IMR-90 (cell line): ENCODE data around the gene POLR1B. TPM values are rescaled to one million over a fixed set of nuclear protein-coding genes. Genes with fewer than 3 reads are reported as not detected.

Experiments
- ATAC-seq: fragments of 200-7000 bp; cut with Tn5 transposase; 2 replicates; pipeline ENCODE4 v1.9.1; 2020; ENCODE audit warnings: low read depth, mild to moderate bottlenecking, moderate library complexity
- BruUV-seq: library from RNA; stranded (reverse); fragments of 400-500 nt; replicated peaks from 2 replicates; lab custom pipeline; 2021; lab: Mats Ljungman, UMichigan
- CTCF ChIA-PET: fragments of 300-600 bp; formaldehyde crosslinking; extraction: SDS; loops from one replicate; lab custom pipeline; 2021; ENCODE audit warnings: antibody characterized with exemption; lab: Yijun Ruan, JAX
- POLR2A ChIA-PET: fragments of 300-600 bp; sonication (Branson Sonifier 250); formaldehyde crosslinking; loops from one replicate; lab custom pipeline; 2022; ENCODE audit warnings: antibody characterized with exemption; ENCODE audit not compliant: unreplicated experiment; lab: Charles Lee
- DNase-seq: peaks from one replicate; pipeline ENCODE4 v3.0.0; 2013
- H2AFZ ChIP-seq: replicated peaks from 2 replicates; pipeline ENCODE3; 2013; ENCODE audit warnings: low read length, mild to moderate bottlenecking; ENCODE audit not compliant: poor library complexity
- H2AK5ac ChIP-seq: 2 replicates; pipeline ENCODE4 v1.6.1; 2013; ENCODE audit warnings: low read depth, low read length, inconsistent platforms
- H2AK9ac ChIP-seq: replicated peaks from 2 replicates; pipeline ENCODE3; 2013; ENCODE audit warnings: mild to moderate bottlenecking, low read depth, low read length, moderate library complexity; ENCODE audit not compliant: poor library complexity
- H2BK120ac ChIP-seq: 2 replicates; pipeline ENCODE4 v1.6.1; 2013; ENCODE audit warnings: low read depth, low read length, inconsistent platforms
- H2BK15ac ChIP-seq: 3 replicates; pipeline ENCODE4 v1.6.1; 2013; ENCODE audit warnings: low read depth, low read length, inconsistent platforms
- H2BK20ac ChIP-seq: 2 replicates; pipeline ENCODE4 v1.6.1; 2013; ENCODE audit warnings: low read depth, mild to moderate bottlenecking, inconsistent platforms, low read length, moderate library complexity
- H2BK5ac ChIP-seq: 2 replicates; pipeline ENCODE4 v1.6.1; 2013; ENCODE audit warnings: mild to moderate bottlenecking, low read depth, low read length, inconsistent platforms; ENCODE audit not compliant: poor library complexity, severe bottlenecking
- H3K14ac ChIP-seq: replicated peaks from 2 replicates; pipeline ENCODE4 v1.6.1; 2013; ENCODE audit warnings: low read depth, low read length, inconsistent platforms
- H3K18ac ChIP-seq: 2 replicates; pipeline ENCODE4 v1.6.1; 2013; ENCODE audit warnings: low read depth, low read length, control low read depth
- H3K23ac ChIP-seq: 2 replicates; pipeline ENCODE4 v1.6.1; 2013; ENCODE audit warnings: low read depth, low read length, inconsistent platforms
- H3K27ac ChIP-seq: 2 replicates; pipeline ENCODE4 v1.5.1; 2013; ENCODE audit warnings: mild to moderate bottlenecking, control low read depth, low read length; ENCODE audit not compliant: insufficient read depth
- H3K27me3 ChIP-seq: 2 replicates; pipeline ENCODE4 v1.6.1; 2013; ENCODE audit warnings: low read length; ENCODE audit not compliant: control insufficient read depth, insufficient read depth
- H3K36me3 ChIP-seq: 2 replicates; pipeline ENCODE4 v1.6.1; 2013; ENCODE audit warnings: low read length, mixed read lengths; ENCODE audit not compliant: control insufficient read depth, insufficient read depth
- H3K4ac ChIP-seq: 2 replicates; pipeline ENCODE4 v1.6.1; 2013; ENCODE audit warnings: low read depth, low read length, inconsistent platforms
- H3K4me1 ChIP-seq: 2 replicates; pipeline ENCODE4 v1.6.1; 2013; ENCODE audit warnings: low read length, mixed read lengths; ENCODE audit not compliant: control insufficient read depth, insufficient read depth
- H3K4me2 ChIP-seq: 2 replicates; pipeline ENCODE4 v1.6.1; 2013; ENCODE audit warnings: low read depth, mild to moderate bottlenecking, control low read depth, low read length, moderate library complexity
- H3K4me3 ChIP-seq: 2 replicates; pipeline ENCODE4 v1.5.1; 2013; ENCODE audit warnings: low read depth, mild to moderate bottlenecking, control low read depth, low read length, moderate library complexity; ENCODE audit not compliant: insufficient read depth
- H3K56ac ChIP-seq: 2 replicates; pipeline ENCODE4 v1.6.1; 2013; ENCODE audit warnings: low read length, inconsistent platforms; ENCODE audit not compliant: insufficient read depth; ENCODE audit errors: extremely low read depth
- H3K79me1 ChIP-seq, 2 experiments: 2 replicates each; pipeline ENCODE4 v1.6.1; 2013; ENCODE audit warnings: low read length in 2 of 2, inconsistent platforms in 1 of 2, low read depth in 1 of 2
- H3K9ac ChIP-seq: 2 replicates; pipeline ENCODE4 v1.6.1; 2013; ENCODE audit warnings: low read depth, low read length, control low read depth
- H3K9me1 ChIP-seq: 2 replicates; pipeline ENCODE4 v1.6.1; 2013; ENCODE audit warnings: low read length, inconsistent platforms; ENCODE audit not compliant: insufficient read depth
- H3K9me3 ChIP-seq: 2 replicates; pipeline ENCODE4 v1.6.1; 2013; ENCODE audit warnings: low read length; ENCODE audit not compliant: control insufficient read depth, insufficient read depth
- H4K20me1 ChIP-seq: 2 replicates; pipeline ENCODE4 v1.6.1; 2013; ENCODE audit warnings: low read length, inconsistent platforms; ENCODE audit not compliant: insufficient read depth
- H4K5ac ChIP-seq: 2 replicates; pipeline ENCODE4 v1.6.1; 2013; ENCODE audit warnings: mild to moderate bottlenecking, low read depth, low read length, control low read depth
- H4K8ac ChIP-seq, 2 experiments: 2 replicates each; pipeline ENCODE4 v1.6.1; 2013; ENCODE audit warnings: low read depth in 2 of 2, low read length in 2 of 2, control low read depth in 1 of 2, inconsistent platforms in 1 of 2
- H4K91ac ChIP-seq: 2 replicates; pipeline ENCODE4 v1.6.1; 2013; ENCODE audit warnings: low read depth, low read length, inconsistent platforms; ENCODE audit not compliant: insufficient read depth
- BHLHE40 ChIP-seq: fragments of 150-350 bp; IDR thresholded peaks from 2 replicates; pipeline ENCODE4 v1.6.1; 2016; ENCODE audit warnings: mild to moderate bottlenecking, low read depth, low read length
- CEBPB ChIP-seq: IDR thresholded peaks from 2 replicates; pipeline ENCODE4 v1.6.1; 2012; ENCODE audit warnings: low read depth, low read length, improper control_type of control experiment
- CHD1 ChIP-seq: IDR thresholded peaks from 2 replicates; pipeline ENCODE4 v1.6.1; 2012; ENCODE audit warnings: low read depth, low read length, improper control_type of control experiment
- MAFK ChIP-seq: IDR thresholded peaks from 2 replicates; pipeline ENCODE4 v1.6.1; 2012; ENCODE audit warnings: low read depth, low read length, improper control_type of control experiment
- MAZ ChIP-seq: IDR thresholded peaks from 2 replicates; pipeline ENCODE4 v1.6.1; 2012; ENCODE audit warnings: low read depth, mild to moderate bottlenecking, low read length, improper control_type of control experiment, moderate library complexity, borderline replicate concordance
- MXI1 ChIP-seq: IDR thresholded peaks from 2 replicates; pipeline ENCODE4 v1.6.1; 2012; ENCODE audit warnings: low read depth, mild to moderate bottlenecking, low read length, moderate library complexity, borderline replicate concordance
- NFE2L2 ChIP-seq: fragments of 150-350 bp; IDR thresholded peaks from 2 replicates; pipeline ENCODE4 v1.6.1; 2016; ENCODE audit warnings: low read depth, mild to moderate bottlenecking, low read length
- POLR2A ChIP-seq: IDR thresholded peaks from 2 replicates; pipeline ENCODE4 v1.6.1; 2012; ENCODE audit warnings: mild to moderate bottlenecking, low read depth, low read length
- RAD21 ChIP-seq: IDR thresholded peaks from 2 replicates; pipeline ENCODE4 v1.6.1; 2012; ENCODE audit warnings: low read length, improper control_type of control experiment
- RFX5 ChIP-seq: IDR thresholded peaks from 2 replicates; pipeline ENCODE4 v1.8.0; 2012; ENCODE audit warnings: low read depth, mild to moderate bottlenecking, low read length, moderate library complexity
- SMC3 ChIP-seq: fragments of 150-350 bp; IDR thresholded peaks from 2 replicates; pipeline ENCODE4 v1.6.1; 2016; ENCODE audit warnings: low read depth, mild to moderate bottlenecking, antibody characterized with exemption, low read length, moderate library complexity
- WGBS, 2 experiments: methylation state at CpG; one replicate each; pipeline versions ENCODE4 v1.1.5 to v1.1.7; 2013; ENCODE audit warnings: missing lambda C conversion rate in 2 of 2; ENCODE audit not compliant: insufficient read length in 1 of 2; ENCODE audit errors: extremely low coverage in 2 of 2; 5-methylcytosine and 5-hydroxymethylcytosine counted together
- dilution Hi-C: fragments of 300-500 bp; cut with HindIII; formaldehyde crosslinking; loops from one replicate; pipeline ENCODE4 v1.14.3; 2018; ENCODE audit warnings: low sequenced_read_pairs; ENCODE audit not compliant: unreplicated experiment
- in situ Hi-C: fragments of 300-500 bp; cut with MboI; formaldehyde crosslinking; loops from 3 replicates; pipeline ENCODE4 v1.14.3; 2019; ENCODE audit warnings: low sequenced_read_pairs, inconsistent platforms, mixed read lengths
- intact Hi-C: fragments of 100-400 bp; cut with micrococcal nuclease; formaldehyde crosslinking; loops from 2 replicates; pipeline ENCODE4 v1.10.0; 2022
- polyA plus RNA-seq, 3 experiments: library from polyadenylated mRNA; depleted of rRNA; stranded (reverse); fragments of >200 nt; gene quantifications; 2 replicates each; pipeline ENCODE4 v1.2.3, GENCODE V29; 2012; ENCODE audit warnings: low replicate concordance in 1 of 3
- total RNA-seq: library from RNA; depleted of rRNA; stranded (reverse); fragments of >200 nt; gene quantifications from 2 replicates; pipeline ENCODE4 v1.2.3, GENCODE V29; 2012

Gene POLR1B
- total and polyA plus RNA-seq, 2 of the 4 experiments (the other 2 are of a cell fraction) = 10.5 to 24.6 TPM

DNA sequence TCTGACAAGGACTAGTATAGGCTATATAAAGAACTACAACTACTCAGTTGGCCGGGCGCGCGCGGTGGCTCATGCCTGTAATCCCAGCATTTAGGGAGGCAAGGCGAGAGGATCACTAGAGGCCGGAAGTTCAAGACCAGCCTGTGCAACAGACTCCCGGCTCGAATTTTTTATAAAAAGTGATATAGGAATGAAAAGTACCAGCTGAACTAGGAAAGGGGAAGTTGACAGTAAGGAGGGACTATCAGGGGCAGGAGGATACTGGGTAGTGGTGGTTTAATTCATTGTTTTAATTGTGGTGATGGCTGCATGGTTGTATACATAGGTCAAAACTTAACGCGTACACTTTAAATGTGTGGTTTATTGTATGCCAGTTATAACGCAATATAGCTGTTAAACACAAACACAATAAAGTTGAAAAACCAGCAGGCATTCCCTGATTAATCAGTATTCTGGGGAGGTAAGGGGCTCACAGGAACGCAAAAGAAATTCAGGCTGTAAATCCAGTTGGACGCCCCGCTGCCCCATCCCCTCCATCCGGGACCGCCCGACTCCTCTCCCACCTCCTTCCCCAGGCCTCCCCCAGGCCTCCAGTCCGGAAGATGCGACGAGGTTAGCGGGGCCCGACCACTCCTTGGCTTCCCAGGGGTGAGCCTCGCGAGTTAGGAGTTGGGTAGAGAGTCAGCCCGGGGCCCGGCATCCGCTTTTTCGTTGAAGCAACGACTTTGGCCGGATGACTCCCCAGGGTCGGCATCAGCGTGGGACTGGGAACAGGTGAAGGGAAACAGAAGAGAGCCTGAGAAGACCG lies 746 bp upstream of the POLR1B start:
- CTCF ChIA-PET = no interaction called here
- peaks cover 13 to 32% of the 10 kb centered on the region in 2 experiments for H3K79me1 ChIP-seq
- H3K27me3 ChIP-seq = no peaks in the 10 kb centered on the region
- H4K91ac ChIP-seq = peak overlapping the region; percentile 92; the same call in 1 of the 2 replicates
- peak overlapping the region; percentile 74 for H3K4me2 ChIP-seq
- dilution Hi-C loops (no loop called here), intact Hi-C loops (loop anchor here (2.0 to 5.0 kb wide), 2 partner anchors 61 to 284 kb away; partner anchors contain the start of gene ZC3H8), in situ Hi-C loops (no loop called here)
- H3K9me3 ChIP-seq = no peaks in the 10 kb centered on the region
- H3K9me1 ChIP-seq = 0 out of 2 replicates have a peak, but pooled peaks cover 2% of the 10 kb centered on the region
- peak overlapping the region; percentile 75 for H3K56ac ChIP-seq
- no peak overlapping the region; the same call in 1 of the 2 replicates for H2AK5ac ChIP-seq
- peak overlapping the region; percentile 95 to 96 for H4K8ac ChIP-seq
- peak overlapping the region; percentile 73 for H2AK9ac ChIP-seq
- WGBS, 2 experiments = 34% methylated on average over 6 of the region's 34 CpGs; no CpG with 5 or more reads in 1 of the 2 experiments
- H2BK120ac ChIP-seq = peak overlapping the region; percentile 96
- DNase-seq (peak; percentile 48), ATAC-seq (peak; percentile 90)
- 0 out of 2 replicates have a peak, but pooled peaks have one; percentile 15 for TF ChIP-seq MXI1
- TF ChIP-seq RFX5 = no peak
- TF ChIP-seq RAD21 = no peak
- TF ChIP-seq NFE2L2 = no peak
- TF ChIP-seq MAFK = no peak
- TF ChIP-seq CHD1 = peak; percentile 93; the same call in 1 of the 2 replicates
- peak; percentile 79 for TF ChIP-seq BHLHE40
- TF ChIP-seq CEBPB = no peak
- TF ChIP-seq MAZ = no peak
- no peak for TF ChIP-seq SMC3
- peak; percentile 61; the same call in 1 of the 2 replicates for TF ChIP-seq POLR2A
- no peaks in the 10 kb centered on the region for H3K4me1 ChIP-seq
- H2AFZ ChIP-seq = peak overlapping the region; percentile 99
- peak overlapping the region; percentile 54; the same call in 1 of the 2 replicates for H3K23ac ChIP-seq
- POLR2A ChIA-PET = no interaction called here
- H3K9ac ChIP-seq = peak overlapping the region; percentile 71
- peak overlapping the region; percentile 59 for H3K14ac ChIP-seq
- H3K36me3 ChIP-seq = no peaks in the 10 kb centered on the region
- BruUV-seq = no TSS peak
- H4K5ac ChIP-seq = peak overlapping the region; percentile 85
- H4K20me1 ChIP-seq = no peaks in the 10 kb centered on the region
- 0 out of 3 replicates have a peak overlapping the region, but pooled peaks have one; percentile 22 for H2BK15ac ChIP-seq
- H2BK5ac ChIP-seq = peak overlapping the region; percentile 82
- peak overlapping the region; percentile 77; the same call in 1 of the 2 replicates for H3K4ac ChIP-seq
- peak overlapping the region; percentile 80 for H3K27ac ChIP-seq
- H2BK20ac ChIP-seq = peak overlapping the region; percentile 54; the same call in 1 of the 2 replicates
- H3K18ac ChIP-seq = peak overlapping the region; percentile 70
- peak overlapping the region; percentile 76 for H3K4me3 ChIP-seq
